Caco-2 (cell line): ENCODE data around the gene ANKRD2. TPM values are rescaled to one million over a fixed set of nuclear protein-coding genes. Genes with fewer than 3 reads are reported as not detected.

ENCODE experiments used
- BruUV-seq: library from RNA; stranded (reverse); fragments of 400-500 nt; replicated peaks from 2 replicates; lab custom pipeline; 2021; lab: Mats Ljungman, UMichigan
- CTCF ChIA-PET: fragments of 300-600 bp; sonication (Branson Sonifier 250); formaldehyde crosslinking; loops from one replicate; lab custom pipeline; 2022; ENCODE audit warnings: antibody characterized with exemption; lab: Charles Lee
- POLR2A ChIA-PET: fragments of 300-600 bp; sonication (Branson Sonifier 250); formaldehyde crosslinking; loops from one replicate; lab custom pipeline; 2022; ENCODE audit warnings: antibody characterized with exemption; lab: Charles Lee
- DNase-seq, 2 experiments: peaks; one replicate each; pipeline versions ENCODE4 v3.0.0 to v3.0.0-alpha.2; 2020 to 2022
- H3K27me3 ChIP-seq: replicated peaks from 2 replicates; pipeline ENCODE4 v1.6.0; 2011; ENCODE audit warnings: low read length; ENCODE audit not compliant: control insufficient read depth, insufficient read depth
- H3K36me3 ChIP-seq: 2 replicates; pipeline ENCODE4 v1.5.1; 2011; ENCODE audit warnings: low read length; ENCODE audit not compliant: control insufficient read depth, insufficient read depth
- H3K4me1 ChIP-seq: fragments of 250-450 bp; sonication (Bioruptor Pico); 2 replicates; pipeline ENCODE4 v1.5.1; 2020; ENCODE audit warnings: mild to moderate bottlenecking
- H3K4me3 ChIP-seq: 2 replicates; pipeline ENCODE4 v1.5.1; 2011; ENCODE audit warnings: low read depth, mild to moderate bottlenecking, control low read depth, low read length
- H3K9me3 ChIP-seq: fragments of 250-450 bp; sonication (Bioruptor Pico); 2 replicates; pipeline ENCODE4 v1.5.1; 2020; ENCODE audit warnings: mild to moderate bottlenecking, moderate library complexity
- H3K27ac Mint-ChIP-seq: one replicate; pipeline ENCODE4 v1.8.0; 2022; ENCODE audit warnings: mixed read lengths; ENCODE audit not compliant: unreplicated experiment
- H3K27me3 Mint-ChIP-seq: one replicate; pipeline ENCODE4 v1.8.0; 2022; ENCODE audit warnings: mixed read lengths; ENCODE audit not compliant: insufficient read depth, unreplicated experiment
- H3K36me3 Mint-ChIP-seq: one replicate; pipeline ENCODE4 v1.8.0; 2022; ENCODE audit warnings: mild to moderate bottlenecking, mixed read lengths; ENCODE audit not compliant: insufficient read depth, unreplicated experiment
- H3K4me1 Mint-ChIP-seq: one replicate; pipeline ENCODE4 v1.8.0; 2022; ENCODE audit warnings: low read depth, mixed read lengths; ENCODE audit not compliant: unreplicated experiment
- H3K4me3 Mint-ChIP-seq: one replicate; pipeline ENCODE4 v1.8.0; 2022; ENCODE audit warnings: mild to moderate bottlenecking, moderate library complexity, mixed read lengths; ENCODE audit not compliant: unreplicated experiment
- H3K9me3 Mint-ChIP-seq: one replicate; pipeline ENCODE4 v1.8.0; 2022; ENCODE audit warnings: mixed read lengths; ENCODE audit not compliant: unreplicated experiment
- CTCF ChIP-seq, 2 experiments: fragments of 200-600 bp in 1 of 2; IDR thresholded peaks; 1 replicate in 1 of 2; 2 replicates in 1 of 2; pipeline versions ENCODE4 v1.5.1 to v1.8.0; 2011 to 2022; ENCODE audit warnings: antibody characterized with exemption in 1 of 2, control low read depth in 1 of 2, inconsistent platforms in 1 of 2, low read depth in 1 of 2, low read length in 1 of 2, mild to moderate bottlenecking in 1 of 2, moderate library complexity in 1 of 2; ENCODE audit not compliant: insufficient read depth in 1 of 2, severe bottlenecking in 1 of 2, unreplicated experiment in 1 of 2
- intact Hi-C: fragments of 100-400 bp; cut with micrococcal nuclease; formaldehyde crosslinking; loops from one replicate; pipeline ENCODE4 v1.10.0; 2022; ENCODE audit not compliant: unreplicated experiment
- total RNA-seq: library from RNA; stranded (reverse); gene quantifications from 2 replicates; pipeline ENCODE4 v1.2.3, GENCODE V29; 2022

Gene ANKRD2
- total RNA-seq, 1 experiment from 2014 or later, result not detected

- intact Hi-C loops, result no loop called here
- BruUV-seq, result no TSS peak
- peaks cover 16% of the 10 kb centered on the region for H3K4me1 Mint-ChIP-seq
- no peaks in the 10 kb centered on the region for H3K27me3 Mint-ChIP-seq
- H3K4me1 ChIP-seq, result peaks cover 7% of the 10 kb centered on the region; the same call in 1 of the 2 replicates
- H3K4me3 Mint-ChIP-seq, result no peak overlapping the region
- no peak overlapping the region for H3K27ac Mint-ChIP-seq
- no peak for DNase-seq
- H3K4me3 ChIP-seq, result no peak overlapping the region
- POLR2A ChIA-PET, result no interaction called here
- CTCF ChIA-PET, result no interaction called here
- H3K27me3 ChIP-seq, result no peaks in the 10 kb centered on the region
- H3K9me3 ChIP-seq, result peaks cover 5% of the 10 kb centered on the region; the same call in 1 of the 2 replicates
- peaks cover 20% of the 10 kb centered on the region for H3K9me3 Mint-ChIP-seq
- TF ChIP-seq CTCF (IDR thresholded peaks at IDR 0.05; ENCODE audit: insufficient read depth in 1 of 2, low read depth in 1 of 2, low read length in 1 of 2, severe bottlenecking in 1 of 2, unreplicated experiment in 1 of 2), result no peak
- no peaks in the 10 kb centered on the region for H3K36me3 Mint-ChIP-seq
- H3K36me3 ChIP-seq, result no peaks in the 10 kb centered on the region
Measured at GRCh38 chr10:97563337-97563736, 9.2 kb upstream of the ANKRD2 start.

- no peak for TF ChIP-seq CTCF (IDR thresholded peaks at IDR 0.05; ENCODE audit: insufficient read depth in 1 of 2, low read depth in 1 of 2, low read length in 1 of 2, severe bottlenecking in 1 of 2, unreplicated experiment in 1 of 2)
- H3K4me1 Mint-ChIP-seq, result peaks cover 16% of the 10 kb centered on the region
- H3K36me3 ChIP-seq, result no peaks in the 10 kb centered on the region
- no peak overlapping the region for H3K4me3 Mint-ChIP-seq
- no peak for DNase-seq
- no peak overlapping the region for H3K27ac Mint-ChIP-seq
- no peaks in the 10 kb centered on the region for H3K27me3 Mint-ChIP-seq
- no peak overlapping the region for H3K4me3 ChIP-seq
- no peaks in the 10 kb centered on the region for H3K27me3 ChIP-seq
- ChIA-PET CTCF (no interaction called here), POLR2A (no interaction called here)
- no TSS peak for BruUV-seq
- H3K9me3 ChIP-seq, result peaks cover 5% of the 10 kb centered on the region; the same call in 1 of the 2 replicates
- intact Hi-C loops, result no loop called here
- H3K4me1 ChIP-seq, result peaks cover 7% of the 10 kb centered on the region; the same call in 1 of the 2 replicates
- H3K9me3 Mint-ChIP-seq, result peaks cover 20% of the 10 kb centered on the region
- no peaks in the 10 kb centered on the region for H3K36me3 Mint-ChIP-seq
Measured at GRCh38 chr10:97564776-97565175, 7.8 kb upstream of the ANKRD2 start.

- no peak for DNase-seq
- Histone ChIP-seq H3K4me3 (no peak overlapping the region), H3K9me3 (peaks cover 5% of the 10 kb centered on the region; the same call in 1 of the 2 replicates), H3K4me1 (peaks cover 17% of the 10 kb centered on the region), H3K27me3 (no peaks in the 10 kb centered on the region), H3K36me3 (no peaks in the 10 kb centered on the region)
- ChIA-PET POLR2A (no interaction called here), CTCF (no interaction called here)
- H3K4me3 Mint-ChIP-seq, result no peak overlapping the region
- intact Hi-C loops, result no loop called here
- H3K9me3 Mint-ChIP-seq, result peaks cover 20% of the 10 kb centered on the region
- TF ChIP-seq CTCF (IDR thresholded peaks at IDR 0.05; ENCODE audit: insufficient read depth in 1 of 2, low read depth in 1 of 2, low read length in 1 of 2, severe bottlenecking in 1 of 2, unreplicated experiment in 1 of 2), result no peak
- no peaks in the 10 kb centered on the region for H3K27me3 Mint-ChIP-seq
- H3K27ac Mint-ChIP-seq, result no peak overlapping the region
- H3K36me3 Mint-ChIP-seq, result no peaks in the 10 kb centered on the region
- no TSS peak for BruUV-seq
- peaks cover 20% of the 10 kb centered on the region for H3K4me1 Mint-ChIP-seq
Measured at GRCh38 chr10:97566336-97566996, 6.1 kb upstream of the ANKRD2 start.
